WERI-Rb-1 (cell line): ENCODE measurements around the gene SLC38A4.

Experiments used
- DNase-seq: peaks from one replicate; pipeline ENCODE4 v3.0.0-alpha.2; 2020
- H3K27ac ChIP-seq: fragments of 250-450 bp; sonication (Bioruptor Pico); 2 replicates; pipeline ENCODE4 v1.5.1; 2020; ENCODE audit warnings: mild to moderate bottlenecking, moderate library complexity
- H3K27me3 ChIP-seq: fragments of 250-450 bp; sonication (Bioruptor Pico); 2 replicates; pipeline ENCODE4 v1.5.1; 2021; ENCODE audit warnings: mild to moderate bottlenecking, low read depth, moderate library complexity; ENCODE audit not compliant: insufficient read depth, severe bottlenecking
- H3K36me3 ChIP-seq: fragments of 250-450 bp; sonication (Bioruptor Pico); 2 replicates; pipeline ENCODE4 v1.5.1; 2020; ENCODE audit warnings: mild to moderate bottlenecking, moderate library complexity
- H3K4me3 ChIP-seq: 2 replicates; pipeline ENCODE4 v1.5.1; 2011; ENCODE audit warnings: low read depth, mild to moderate bottlenecking, control low read depth, low read length
- H3K9me3 ChIP-seq: fragments of 250-450 bp; sonication (Bioruptor Pico); 2 replicates; pipeline ENCODE4 v1.5.1; 2021; ENCODE audit warnings: mild to moderate bottlenecking, moderate library complexity; ENCODE audit not compliant: severe bottlenecking
- TF ChIP-seq, protein P1 (sequence below): IDR thresholded peaks from 2 replicates; pipeline ENCODE4 v1.5.1; 2011; ENCODE audit warnings: low read depth, mild to moderate bottlenecking, control low read depth, inconsistent platforms, low read length

SLC38A4 gene

DNA sequence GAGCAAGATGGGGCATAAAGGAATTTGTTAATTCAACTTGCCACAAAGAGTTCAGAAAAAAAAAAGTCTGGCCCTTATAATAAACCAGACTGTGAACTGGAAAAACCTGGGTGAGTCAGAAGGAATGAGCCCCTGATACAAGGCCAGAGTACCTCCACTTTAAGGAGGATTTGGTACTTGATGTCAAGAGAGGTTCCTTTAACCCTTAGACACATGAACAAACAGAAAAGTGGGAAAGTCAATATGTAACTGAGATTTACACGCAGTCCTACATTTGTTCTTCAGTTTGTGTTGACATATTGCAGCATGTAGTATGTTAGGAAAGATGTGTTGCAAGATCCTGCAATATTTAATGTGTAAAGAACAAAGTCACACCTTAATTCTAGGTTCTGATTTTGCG is 14.2 kb upstream of the SLC38A4 start:
- Histone ChIP-seq H3K36me3 (no peaks in the 10 kb centered on the region), H3K9me3 (no peaks in the 10 kb centered on the region), H3K27me3 (peaks cover 23% of the 10 kb centered on the region), H3K27ac (no peak overlapping the region), H3K4me3 (no peak overlapping the region)
- TF ChIP-seq, protein P1, sequence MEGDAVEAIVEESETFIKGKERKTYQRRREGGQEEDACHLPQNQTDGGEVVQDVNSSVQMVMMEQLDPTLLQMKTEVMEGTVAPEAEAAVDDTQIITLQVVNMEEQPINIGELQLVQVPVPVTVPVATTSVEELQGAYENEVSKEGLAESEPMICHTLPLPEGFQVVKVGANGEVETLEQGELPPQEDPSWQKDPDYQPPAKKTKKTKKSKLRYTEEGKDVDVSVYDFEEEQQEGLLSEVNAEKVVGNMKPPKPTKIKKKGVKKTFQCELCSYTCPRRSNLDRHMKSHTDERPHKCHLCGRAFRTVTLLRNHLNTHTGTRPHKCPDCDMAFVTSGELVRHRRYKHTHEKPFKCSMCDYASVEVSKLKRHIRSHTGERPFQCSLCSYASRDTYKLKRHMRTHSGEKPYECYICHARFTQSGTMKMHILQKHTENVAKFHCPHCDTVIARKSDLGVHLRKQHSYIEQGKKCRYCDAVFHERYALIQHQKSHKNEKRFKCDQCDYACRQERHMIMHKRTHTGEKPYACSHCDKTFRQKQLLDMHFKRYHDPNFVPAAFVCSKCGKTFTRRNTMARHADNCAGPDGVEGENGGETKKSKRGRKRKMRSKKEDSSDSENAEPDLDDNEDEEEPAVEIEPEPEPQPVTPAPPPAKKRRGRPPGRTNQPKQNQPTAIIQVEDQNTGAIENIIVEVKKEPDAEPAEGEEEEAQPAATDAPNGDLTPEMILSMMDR, result no peak
- DNase-seq, result no peak

- H3K27me3 ChIP-seq, result peaks cover 19% of the 10 kb centered on the region
- H3K27ac ChIP-seq, result no peak overlapping the region
- TF ChIP-seq, protein P1, result no peak
- H3K9me3 ChIP-seq, result no peaks in the 10 kb centered on the region
- no peak overlapping the region for H3K4me3 ChIP-seq
- H3K36me3 ChIP-seq, result no peaks in the 10 kb centered on the region
- no peak for DNase-seq
Measured at GRCh38 chr12:46839232-46839631, 13.4 kb upstream of the SLC38A4 start.

DNA sequence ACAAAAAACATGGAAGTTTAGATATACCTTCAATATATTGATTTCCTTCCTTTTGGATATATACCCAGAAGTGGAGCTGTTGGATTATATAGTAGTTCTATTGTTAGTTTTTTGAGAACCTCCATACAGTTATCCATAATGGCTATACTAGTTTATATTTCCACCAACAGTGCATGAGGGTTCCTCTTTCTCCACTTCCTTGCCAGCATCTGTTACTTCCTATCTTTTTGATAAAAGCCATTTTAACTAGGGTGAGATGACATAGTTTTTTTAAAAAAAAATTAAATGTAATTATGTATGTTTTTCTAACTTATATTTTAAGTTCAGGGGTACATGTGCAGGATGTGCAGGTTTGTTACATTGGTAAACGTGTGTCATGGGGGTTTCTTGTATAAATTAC is 10.0 kb upstream of the SLC38A4 start:
- no peak overlapping the region for H3K4me3 ChIP-seq
- no peak for DNase-seq
- TF ChIP-seq, protein P1, result no peak

GRCh38 chr12:46832130-46832704 is 6.4 kb upstream of the SLC38A4 start:
- no peak overlapping the region for H3K4me3 ChIP-seq
- TF ChIP-seq, protein P1, result no peak
- H3K27me3 ChIP-seq, result peaks cover 44% of the 10 kb centered on the region
- no peak for DNase-seq
- H3K36me3 ChIP-seq, result no peaks in the 10 kb centered on the region
- no peaks in the 10 kb centered on the region for H3K9me3 ChIP-seq
- H3K27ac ChIP-seq, result no peak overlapping the region

More for the DNA sequence above, 10.0 kb upstream of the SLC38A4 start:
- H3K36me3 ChIP-seq, result no peaks in the 10 kb centered on the region
- peaks cover 35% of the 10 kb centered on the region for H3K27me3 ChIP-seq
- H3K27ac ChIP-seq, result no peak overlapping the region
- no peaks in the 10 kb centered on the region for H3K9me3 ChIP-seq

DNA sequence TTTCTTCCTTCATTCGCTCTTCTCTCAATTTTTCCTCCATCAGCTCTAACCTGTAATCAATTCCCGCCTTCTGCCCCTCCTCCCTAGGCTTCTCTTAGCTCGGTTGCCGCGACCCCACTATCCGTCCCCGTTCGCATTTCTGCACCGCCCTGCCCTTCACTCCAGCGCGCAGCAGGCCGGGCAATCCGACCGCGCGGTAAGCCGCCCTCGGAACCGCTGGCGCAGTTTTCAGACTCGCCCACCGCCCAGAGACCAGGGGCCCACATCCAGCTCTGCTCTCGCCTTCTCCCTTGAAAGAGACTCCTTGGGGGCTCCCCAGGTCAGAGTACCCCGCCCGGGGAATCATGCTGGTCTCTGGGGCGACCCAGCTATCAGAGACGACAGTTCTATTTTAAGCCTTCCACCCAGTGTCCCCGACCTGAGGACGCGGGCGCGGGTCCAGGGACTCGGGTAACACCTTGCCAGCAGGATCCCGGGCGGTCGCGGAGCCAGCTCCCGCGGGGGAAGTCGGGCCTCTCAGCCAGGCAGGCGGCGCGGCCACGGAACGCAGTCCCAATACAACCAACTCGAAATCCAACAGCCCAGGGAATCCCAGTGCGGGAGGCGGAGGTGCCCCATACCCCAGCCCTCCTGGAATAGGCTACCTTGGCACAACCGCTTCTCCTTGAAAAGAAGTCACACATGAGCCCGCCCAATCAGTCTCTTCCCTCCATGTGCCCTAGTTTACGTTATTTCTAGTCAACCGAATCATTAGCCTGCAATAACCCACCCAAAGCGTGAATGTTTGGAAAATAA is 5.7 kb upstream of the SLC38A4 start:
- no peaks in the 10 kb centered on the region for H3K9me3 ChIP-seq
- H3K36me3 ChIP-seq, result no peaks in the 10 kb centered on the region
- no peak overlapping the region for H3K27ac ChIP-seq
- TF ChIP-seq, protein P1, result no peak
- no peak for DNase-seq
- peaks cover 44% of the 10 kb centered on the region for H3K27me3 ChIP-seq
- H3K4me3 ChIP-seq, result no peak overlapping the region
